GM18907 (cell line): Measurements from ENCODE around the gene NDUFS5.
"Not testable (repeated sequence)": the region's sequence is repeated elsewhere in the genome, so short reads cannot be mapped to it uniquely, and the experiment has no call there.

Source experiments
- ATAC-seq: cut with Tn5 transposase; IDR thresholded peaks from one replicate; pipeline ENCODE4 v1.9.1; 2021; ENCODE audit warnings: mild to moderate bottlenecking, moderate library complexity; ENCODE audit not compliant: unreplicated experiment

NDUFS5 gene

GRCh38 chr1:39014956-39015355 lies 11.2 kb upstream of the NDUFS5 start:
- not testable (repeated sequence) for ATAC-seq

- ATAC-seq: no peak
These were observed 9.5 kb upstream of the NDUFS5 start for GRCh38 chr1:39016604-39017171.

- ATAC-seq: no peak
These were observed 8.9 kb upstream of the NDUFS5 start for GRCh38 chr1:39017266-39017665.

- not testable (repeated sequence) for ATAC-seq
These were observed 5.7 kb upstream of the NDUFS5 start for GRCh38 chr1:39020494-39020893.

GRCh38 chr1:39021426-39021825 lies 4.7 kb upstream of the NDUFS5 start:
- no peak for ATAC-seq

GRCh38 chr1:39023140-39023539 lies 3.0 kb upstream of the NDUFS5 start:
- no peak for ATAC-seq

GRCh38 chr1:39026866-39027507 lies 837 bp downstream of the NDUFS5 start:
- ATAC-seq: no peak

- ATAC-seq: no peak
These were observed 8.0 kb downstream of the NDUFS5 start for GRCh38 chr1:39034114-39034654.

- ATAC-seq: no peak
These were observed 10.5 kb downstream of the NDUFS5 start for GRCh38 chr1:39036678-39037077.

- ATAC-seq: no peak
These were observed 17.4 kb downstream of the NDUFS5 start for GRCh38 chr1:39043513-39043912.

- no peak for ATAC-seq
These were observed 18.6 kb downstream of the NDUFS5 start for GRCh38 chr1:39044762-39045161.

GRCh38 chr1:39045231-39045630 lies 19.1 kb downstream of the NDUFS5 start:
- no peak for ATAC-seq

- no peak for ATAC-seq
These were observed 20.6 kb downstream of the NDUFS5 start for GRCh38 chr1:39046613-39047210.

GRCh38 chr1:39047374-39048229 lies 21.5 kb downstream of the NDUFS5 start:
- ATAC-seq: no peak

GRCh38 chr1:39048745-39049370 lies 22.7 kb downstream of the NDUFS5 start:
- ATAC-seq: no peak

- no peak for ATAC-seq
These were observed 23.9 kb downstream of the NDUFS5 start for GRCh38 chr1:39050001-39050400.

- not testable (repeated sequence) for ATAC-seq
These were observed 25.2 kb downstream of the NDUFS5 start for GRCh38 chr1:39051193-39051850.

- ATAC-seq: no peak
These were observed 25.8 kb downstream of the NDUFS5 start for GRCh38 chr1:39051956-39052355.

GRCh38 chr1:39055213-39055710 lies 29.1 kb downstream of the NDUFS5 start:
- ATAC-seq: not testable (repeated sequence)

GRCh38 chr1:39061516-39061915 lies 35.4 kb downstream of the NDUFS5 start:
- not testable (repeated sequence) for ATAC-seq
